HG03457 (cell line): ENCODE measurements around the gene CDK14.
A peak's percentile ranks its signal among the peaks of the same experiment; 100 is the strongest.
"Not testable (repeated sequence)": the region's sequence is repeated elsewhere in the genome, so short reads cannot be mapped to it uniquely, and the experiment has no call there.

Experiments used
- ATAC-seq: cut with Tn5 transposase; IDR thresholded peaks from one replicate; pipeline ENCODE4 v1.9.1; 2021; ENCODE audit warnings: moderate number of reproducible peaks; ENCODE audit not compliant: unreplicated experiment

Gene CDK14

GRCh38 chr7:90877201-90877600 lies 281.1 kb downstream of the CDK14 start:
- ATAC-seq = peak; percentile 87

- no peak for ATAC-seq
Measured at GRCh38 chr7:90879924-90880323, 283.8 kb downstream of the CDK14 start.

GRCh38 chr7:90886416-90886815 lies 290.3 kb downstream of the CDK14 start:
- no peak for ATAC-seq

DNA sequence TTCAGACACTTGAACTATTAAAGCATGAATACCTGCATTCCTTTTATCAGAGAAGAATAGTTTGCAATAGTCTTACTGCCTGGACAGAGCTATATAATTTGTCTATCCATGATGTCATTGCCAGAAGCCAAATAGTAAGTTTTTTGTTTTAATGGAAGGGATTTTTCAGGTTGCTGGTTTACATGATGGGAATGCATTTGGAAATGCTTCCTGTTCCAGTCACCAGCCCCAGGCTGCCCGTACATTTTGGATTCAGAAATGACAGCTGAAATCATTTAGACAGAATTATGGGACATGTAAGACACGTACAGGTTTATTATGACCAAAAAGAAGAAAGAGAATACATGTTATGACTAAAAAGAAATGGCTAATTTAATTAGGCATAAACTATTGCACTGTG lies 293.1 kb downstream of the CDK14 start:
- no peak for ATAC-seq

GRCh38 chr7:90889644-90890043 lies 293.5 kb downstream of the CDK14 start:
- ATAC-seq = no peak

GRCh38 chr7:90891529-90891928 lies 295.4 kb downstream of the CDK14 start:
- ATAC-seq = no peak

DNA sequence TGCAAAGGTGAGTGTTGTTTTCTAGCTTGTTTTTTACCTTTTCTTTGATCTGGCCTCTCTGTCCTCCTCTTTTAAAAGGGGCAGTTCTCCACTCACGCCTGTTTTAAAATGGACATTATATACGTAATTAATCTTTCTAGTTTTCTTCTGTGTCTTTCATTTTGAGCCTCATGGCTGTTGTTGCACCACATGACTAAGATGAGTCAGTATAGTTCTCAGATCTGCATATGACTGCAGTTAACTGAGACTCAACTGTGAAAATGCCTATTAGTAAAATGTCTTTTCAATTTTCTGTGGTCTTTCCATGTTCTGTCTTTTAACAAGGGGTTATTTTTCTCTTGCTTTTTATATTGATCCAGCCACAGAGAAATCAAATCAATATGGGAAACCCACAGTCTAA lies 296.1 kb downstream of the CDK14 start:
- ATAC-seq = no peak

- ATAC-seq = no peak
Measured at GRCh38 chr7:90894122-90894521, 298.0 kb downstream of the CDK14 start.

DNA sequence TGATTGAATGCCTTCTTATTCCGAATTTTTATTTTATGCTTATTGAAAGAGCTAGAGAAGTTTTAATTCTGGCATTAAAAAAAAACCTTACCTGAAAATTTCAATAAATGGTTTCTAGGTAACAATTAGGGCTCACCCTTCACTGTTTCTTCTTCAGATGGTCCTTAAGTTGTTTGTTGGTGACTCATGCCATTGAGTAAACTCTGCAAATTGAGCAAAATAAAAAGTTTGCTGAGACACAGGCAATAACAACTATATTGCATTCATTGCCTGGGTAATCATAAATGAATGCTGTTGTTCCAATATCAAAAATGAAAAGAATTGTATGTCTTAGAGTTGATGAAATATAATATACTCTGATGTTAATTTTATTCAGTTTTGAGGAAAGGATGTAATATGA lies 300.3 kb downstream of the CDK14 start:
- no peak for ATAC-seq

- no peak for ATAC-seq
Measured at GRCh38 chr7:90897961-90898469, 301.9 kb downstream of the CDK14 start.

DNA sequence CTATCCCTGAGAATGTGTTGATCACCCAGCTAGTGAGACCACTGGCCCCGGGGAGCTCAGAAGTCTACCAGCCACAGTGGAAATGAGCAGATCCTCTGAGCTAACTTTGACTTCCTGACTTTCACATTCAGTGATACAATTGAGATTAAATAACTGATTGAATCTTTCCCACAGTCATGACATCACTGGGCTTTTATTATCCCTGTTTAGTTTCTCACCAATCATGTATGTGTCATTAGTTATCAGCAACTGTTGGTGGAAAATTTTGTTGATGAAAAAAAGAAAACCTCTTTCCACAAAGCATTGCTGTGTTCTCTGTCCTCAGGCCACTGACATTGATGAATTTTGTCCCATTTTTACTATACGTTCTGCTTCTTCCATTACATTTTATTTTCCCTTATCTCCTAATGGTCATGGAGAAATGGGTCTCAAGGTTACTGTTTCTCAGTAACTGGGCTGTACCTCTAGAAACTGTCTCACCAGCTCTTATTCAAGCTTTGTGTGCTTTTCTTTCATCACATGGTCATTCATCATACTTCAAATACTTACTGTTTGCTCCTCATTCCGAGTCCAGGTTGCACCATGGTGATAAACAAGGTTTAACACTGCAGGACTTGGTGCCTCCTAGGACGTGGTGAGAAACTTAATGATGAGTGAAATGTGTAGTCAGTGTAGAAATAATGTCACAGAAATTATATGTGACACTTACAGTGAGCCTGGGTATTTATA lies 304.7 kb downstream of the CDK14 start:
- ATAC-seq = no peak

DNA sequence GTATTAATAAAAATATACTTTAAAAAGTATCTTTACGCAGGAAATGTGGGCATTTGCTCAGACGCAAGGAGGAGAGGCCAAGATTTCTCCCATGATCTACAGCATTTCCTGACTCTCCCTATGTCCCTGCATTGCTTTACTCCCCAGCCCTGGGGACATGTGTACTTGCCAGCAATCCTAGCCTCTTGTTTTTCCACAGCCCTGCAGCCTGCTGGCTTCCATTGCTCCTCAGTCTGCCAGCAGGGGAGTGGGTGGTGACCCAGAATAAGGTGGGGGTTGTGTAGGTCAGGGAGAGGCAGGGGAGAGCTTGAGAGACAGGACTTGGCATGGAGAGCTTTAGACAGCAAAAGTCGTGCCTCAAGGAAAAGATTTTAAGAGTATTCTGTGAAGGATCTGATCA lies 307.7 kb downstream of the CDK14 start:
- no peak for ATAC-seq

DNA sequence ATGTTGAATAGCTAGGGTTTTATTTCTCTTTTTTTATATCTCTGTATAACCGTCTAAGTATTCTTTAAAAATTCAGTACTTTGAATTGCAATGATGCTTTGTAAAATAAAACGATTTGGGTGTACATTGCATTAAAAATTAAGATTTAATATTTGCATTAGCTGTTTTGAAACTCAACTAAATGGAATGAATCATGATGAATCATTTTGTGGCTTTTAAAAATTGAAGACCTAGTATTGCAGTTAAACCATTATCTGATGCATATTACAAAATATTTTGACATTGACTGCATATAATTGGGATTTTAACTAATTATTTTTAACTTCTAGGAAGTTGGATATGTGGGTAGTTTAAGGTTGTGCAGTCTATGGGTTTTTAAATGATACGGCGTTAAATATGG lies 314.0 kb downstream of the CDK14 start:
- ATAC-seq = no peak

- ATAC-seq = no peak
Measured at GRCh38 chr7:90916319-90916718, 320.2 kb downstream of the CDK14 start.

DNA sequence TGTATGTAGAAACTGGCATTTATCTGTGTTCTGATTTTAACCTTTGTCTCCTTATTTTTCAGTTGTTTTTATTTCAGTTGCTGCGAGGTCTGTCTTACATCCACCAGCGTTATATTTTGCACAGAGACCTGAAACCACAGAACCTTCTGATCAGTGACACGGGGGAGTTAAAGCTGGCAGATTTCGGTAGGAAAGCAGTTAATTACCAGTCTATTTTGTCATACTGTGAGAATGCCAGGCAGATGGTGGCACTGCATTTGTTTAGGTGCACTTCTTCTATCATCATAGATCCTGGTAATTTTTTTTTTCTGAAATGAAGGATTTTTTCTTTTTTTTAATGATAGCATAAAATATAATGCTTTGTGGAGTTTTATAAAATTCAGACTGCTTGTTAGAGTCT lies 321.4 kb downstream of the CDK14 start:
- no peak for ATAC-seq

DNA sequence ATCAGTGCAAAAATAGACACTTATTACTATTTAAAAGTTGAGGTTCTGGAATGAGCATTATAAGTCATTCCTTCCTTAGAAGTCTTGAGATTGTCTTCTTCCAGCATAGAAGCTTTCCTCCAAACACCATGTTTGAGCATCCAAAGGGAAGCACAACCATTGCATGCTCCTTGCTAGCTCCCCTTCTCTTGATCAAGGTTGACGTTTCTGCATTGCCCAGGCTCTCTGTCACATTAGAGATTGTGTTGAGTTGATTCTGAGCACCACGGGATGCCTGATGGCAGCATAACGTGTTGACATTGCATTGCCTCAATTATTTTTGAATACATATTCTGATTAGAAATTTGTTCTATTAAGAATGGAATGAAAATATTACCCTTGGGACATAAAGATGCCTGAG lies 322.2 kb downstream of the CDK14 start:
- no peak for ATAC-seq

DNA sequence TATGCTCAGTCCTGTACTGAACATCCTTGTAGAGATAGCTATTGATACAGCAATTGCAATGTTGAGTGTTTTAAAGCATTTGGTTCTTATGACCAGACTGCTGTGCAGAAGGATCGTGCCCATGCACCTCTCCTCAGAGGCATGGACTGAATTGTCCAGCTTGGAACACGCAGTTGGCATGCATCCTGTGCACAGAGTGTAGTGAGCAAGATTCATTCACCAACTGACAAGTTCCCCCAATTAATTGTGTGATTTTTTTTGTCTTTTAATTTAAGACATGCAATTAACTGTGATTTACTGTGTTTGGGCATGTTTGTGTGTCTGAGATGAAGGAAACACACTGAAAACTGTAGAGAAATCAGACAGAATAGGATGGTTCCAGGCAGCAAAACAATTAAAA lies 323.7 kb downstream of the CDK14 start:
- ATAC-seq = no peak

- ATAC-seq = no peak
Measured at GRCh38 chr7:90920336-90920735, 324.2 kb downstream of the CDK14 start.

DNA sequence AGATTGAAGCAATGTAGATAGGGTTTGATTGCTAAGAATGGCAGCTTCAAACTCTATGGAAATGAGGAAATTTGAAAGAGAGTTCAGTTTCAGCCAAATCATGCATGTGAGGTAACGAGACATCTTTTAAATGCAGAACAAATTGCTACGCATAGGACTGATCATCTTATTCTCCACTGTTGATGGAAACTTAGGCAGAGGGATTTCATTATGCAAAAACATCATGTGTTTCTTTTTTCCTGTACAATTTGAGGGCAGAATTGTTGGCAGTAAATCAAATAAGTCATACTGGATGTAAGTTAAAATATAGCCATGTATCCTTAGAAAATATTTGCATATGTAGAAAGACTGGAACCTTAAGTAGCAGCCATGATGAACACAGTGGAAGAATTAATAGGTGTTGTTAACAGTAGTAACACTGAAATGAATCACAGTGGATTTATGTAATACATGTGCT lies 327.4 kb downstream of the CDK14 start:
- no peak for ATAC-seq

GRCh38 chr7:90928700-90929424 lies 332.7 kb downstream of the CDK14 start:
- ATAC-seq = not testable (repeated sequence)

GRCh38 chr7:90931986-90932916 lies 336.1 kb downstream of the CDK14 start:
- ATAC-seq = peak; percentile 96
